Activated naive CD8-positive, alpha-beta T cell treated with anti-CD3 and anti-CD28 coated beads, Interleukin-2, amount 50 U/mL, for 16 hours (primary cell): Measurements from ENCODE around the gene THADA.
"Not testable (repeated sequence)": the region's sequence is repeated elsewhere in the genome, so short reads cannot be mapped to it uniquely, and the experiment has no call there.

Experiments
- DNase-seq: peaks from one replicate; pipeline ENCODE4 v3.0.0-alpha.2; 2020; ENCODE audit warnings: low read depth, low spot score

The THADA gene

DNA sequence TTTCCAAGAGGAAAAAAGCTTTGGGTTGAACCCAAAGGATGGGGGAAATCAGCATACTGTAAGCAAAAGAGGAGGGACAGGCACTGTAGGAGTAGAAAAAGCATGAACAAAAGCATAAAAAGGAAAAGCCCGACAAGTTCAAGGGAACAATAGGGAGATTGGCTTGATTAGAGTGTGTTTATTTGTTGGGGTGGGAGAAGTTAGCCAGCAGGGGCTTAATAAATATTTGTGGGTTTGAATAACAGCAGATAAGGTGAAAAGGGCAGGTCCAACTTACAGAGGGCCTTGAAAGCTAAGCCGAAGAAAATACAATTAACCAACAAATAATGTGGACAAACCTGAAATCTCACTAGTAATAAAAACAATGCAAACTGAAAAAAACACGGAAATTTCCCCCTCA is 126.7 kb downstream of the THADA start:
- no peak for DNase-seq

DNA sequence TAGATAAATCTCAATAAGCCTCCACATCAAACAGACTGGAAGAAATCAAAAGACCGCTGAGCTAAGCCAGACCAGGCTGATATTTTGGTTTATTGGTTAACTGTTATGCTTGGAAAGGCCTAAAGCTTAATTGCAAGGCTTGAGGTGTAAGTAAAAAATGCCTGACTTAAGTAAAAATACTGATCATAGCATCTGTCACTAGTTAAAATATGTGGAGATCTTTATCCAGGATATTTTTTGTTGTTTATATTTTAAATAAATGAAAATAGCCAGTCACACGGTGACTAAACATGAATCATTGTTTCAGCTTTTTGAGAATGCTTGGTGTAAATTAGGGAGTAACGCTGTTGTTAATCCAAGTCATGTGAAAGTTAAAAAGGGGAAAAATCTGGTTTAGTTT is 127.9 kb downstream of the THADA start:
- DNase-seq: no peak

DNA sequence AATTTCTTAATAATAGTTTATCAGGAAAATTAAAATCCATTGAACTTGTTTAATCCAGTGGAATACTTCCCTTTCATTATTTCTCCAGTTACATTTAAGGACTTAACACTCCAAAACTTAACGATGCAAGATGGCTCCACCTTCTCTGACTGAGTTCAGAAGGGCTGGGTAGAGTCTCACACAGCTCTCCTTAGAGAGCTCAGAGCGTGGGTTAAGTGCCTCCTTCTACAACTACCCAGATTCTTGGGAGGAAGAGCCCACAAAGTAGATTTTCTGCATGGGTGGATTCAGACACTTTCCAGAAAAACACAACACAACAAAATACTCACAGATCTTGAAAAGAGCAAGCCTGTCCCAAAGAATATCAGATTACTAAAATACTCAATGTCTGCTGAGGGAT is 130.6 kb downstream of the THADA start:
- DNase-seq: no peak

DNA sequence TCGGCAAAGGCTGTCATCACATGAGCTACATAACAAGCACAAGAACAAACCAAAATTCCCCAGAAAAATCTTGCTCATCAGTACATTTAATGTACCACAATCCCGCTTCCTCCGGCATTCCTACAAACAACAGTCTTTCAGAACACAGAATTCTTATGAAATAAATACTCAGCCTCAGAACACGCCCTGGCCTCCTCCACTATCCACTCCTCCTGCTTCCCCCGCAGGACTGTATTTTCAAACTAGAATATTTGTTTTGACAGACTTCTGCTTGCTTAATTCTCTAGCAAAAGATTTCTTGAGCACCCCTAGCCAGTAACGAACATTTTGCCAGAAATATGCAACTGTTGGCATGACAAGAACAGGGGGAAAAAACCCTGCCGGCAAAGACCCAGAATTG is 131.2 kb downstream of the THADA start:
- DNase-seq: no peak

DNA sequence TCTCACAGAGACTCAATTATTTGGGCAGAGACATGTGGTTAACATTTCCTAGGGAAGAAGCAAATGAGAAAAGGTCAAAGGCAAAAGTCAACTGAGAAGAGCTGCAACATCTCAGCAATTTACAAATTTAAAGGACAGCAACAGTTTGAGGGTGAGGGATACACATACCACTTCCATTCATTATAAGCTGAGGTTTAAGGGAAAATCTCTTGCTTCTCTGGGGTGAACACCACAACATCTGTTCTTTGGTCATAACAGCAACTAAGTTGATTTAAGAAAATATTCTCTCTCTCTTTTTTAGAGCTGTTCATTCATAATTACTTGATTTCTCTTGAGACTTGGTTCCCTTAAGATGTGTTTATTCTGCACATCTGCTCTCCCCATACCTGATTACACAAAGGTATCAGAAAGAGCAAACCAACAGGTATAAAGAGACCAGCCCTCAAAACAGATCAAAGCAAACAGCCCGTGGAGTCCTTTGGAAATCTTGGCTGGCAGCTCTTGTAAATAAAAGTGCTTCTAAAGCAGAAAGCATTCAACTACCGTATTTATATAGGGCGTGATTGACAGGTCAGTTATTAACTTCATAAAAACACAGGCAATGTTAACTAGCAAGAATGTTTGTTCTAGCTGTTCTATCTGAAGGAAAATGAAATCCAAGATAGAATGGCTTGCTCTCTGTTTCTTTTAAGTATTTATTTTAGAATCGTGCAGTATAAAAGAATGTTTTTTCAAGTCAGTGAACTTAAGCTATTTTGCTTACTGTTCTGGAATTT is 132.8 kb downstream of the THADA start:
- no peak for DNase-seq

- DNase-seq: no peak
These were observed 134.3 kb downstream of the THADA start for GRCh38 chr2:43461453-43462073.

DNA sequence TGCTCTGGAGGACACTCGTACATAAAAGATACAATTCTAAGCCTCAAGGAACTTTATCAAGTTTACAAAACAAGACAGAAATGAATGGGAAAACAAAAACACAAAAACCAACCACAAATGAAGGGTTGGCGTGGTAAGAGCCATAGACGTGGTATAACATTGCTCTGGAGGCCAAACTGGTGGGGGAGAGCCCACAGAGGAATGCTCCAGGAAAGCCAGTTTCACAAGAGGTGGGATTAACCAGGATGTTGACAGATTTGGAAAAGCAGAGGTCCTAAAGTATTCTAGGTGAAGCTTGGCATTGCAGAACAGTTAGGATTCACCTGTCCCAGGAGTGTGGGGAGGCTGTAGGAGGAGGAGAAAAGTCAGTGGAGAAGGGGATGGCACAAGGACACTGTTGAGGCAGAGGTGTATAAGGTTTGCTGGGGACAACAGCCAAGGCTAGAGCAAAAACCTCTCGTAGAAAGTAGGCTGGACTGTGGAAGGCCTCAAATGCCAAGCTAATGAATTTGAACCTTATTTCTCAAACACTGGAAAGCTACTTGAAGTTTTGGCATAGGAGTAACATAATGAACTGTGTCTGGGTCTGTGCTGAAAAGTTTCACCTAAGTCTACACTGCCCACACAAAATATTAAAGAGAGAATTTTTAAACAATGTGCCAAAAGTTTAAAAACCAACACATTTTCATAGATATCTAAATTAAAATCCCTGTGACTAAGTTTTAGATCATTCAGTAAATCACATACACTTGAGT is 135.1 kb downstream of the THADA start:
- no peak for DNase-seq

DNA sequence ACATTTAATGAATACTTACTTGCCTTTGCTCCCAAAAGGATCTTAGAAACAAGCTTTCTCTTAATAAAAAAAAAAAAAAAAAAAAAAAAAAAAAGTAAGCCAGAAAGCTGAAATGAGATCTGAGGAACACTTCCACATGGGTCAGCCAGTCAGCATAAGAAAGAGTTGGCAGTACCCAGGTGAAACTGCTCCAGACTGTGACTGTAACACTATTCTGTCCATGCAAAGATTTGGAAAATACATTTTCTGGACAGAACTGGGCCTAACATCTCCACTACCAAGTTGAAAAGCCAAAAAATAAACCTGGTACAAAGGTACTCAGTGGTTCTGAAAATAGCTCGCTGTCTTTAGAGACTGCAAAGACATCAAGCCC is 135.7 kb downstream of the THADA start:
- no peak for DNase-seq

- DNase-seq: no peak
These were observed 136.2 kb downstream of the THADA start for GRCh38 chr2:43459446-43460173.

DNA sequence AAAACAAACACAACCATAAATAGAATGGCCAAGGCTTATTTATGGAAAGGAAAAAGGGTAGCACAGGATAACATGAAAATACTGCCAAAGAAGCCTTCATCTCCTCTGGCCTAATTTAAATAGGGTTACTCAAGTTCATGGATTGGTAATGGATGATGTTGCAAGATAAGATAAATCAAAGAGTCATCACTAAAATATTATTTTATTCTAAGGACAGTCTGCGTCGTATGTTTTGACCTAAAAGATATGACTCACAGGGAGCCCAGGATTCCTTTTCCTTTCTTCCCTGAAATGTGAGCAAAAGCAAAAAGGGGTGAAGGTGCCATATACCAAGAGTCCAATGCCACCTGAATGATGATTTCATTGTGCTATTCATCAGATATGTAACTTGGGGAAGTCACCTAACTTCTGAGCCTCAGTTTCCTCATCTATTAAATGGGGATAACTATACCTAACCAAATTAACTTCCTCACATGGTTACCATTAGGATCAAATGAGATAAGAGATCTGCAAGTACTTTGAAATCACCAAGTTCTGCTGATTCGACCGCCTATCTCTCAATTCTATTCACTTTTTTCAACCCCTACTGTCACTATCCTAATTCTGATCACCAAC is 137.7 kb downstream of the THADA start:
- no peak for DNase-seq

GRCh38 chr2:43455731-43456642 is 139.9 kb downstream of the THADA start:
- DNase-seq: no peak

- DNase-seq: no peak
These were observed 140.5 kb downstream of the THADA start for GRCh38 chr2:43455296-43455695.

DNA sequence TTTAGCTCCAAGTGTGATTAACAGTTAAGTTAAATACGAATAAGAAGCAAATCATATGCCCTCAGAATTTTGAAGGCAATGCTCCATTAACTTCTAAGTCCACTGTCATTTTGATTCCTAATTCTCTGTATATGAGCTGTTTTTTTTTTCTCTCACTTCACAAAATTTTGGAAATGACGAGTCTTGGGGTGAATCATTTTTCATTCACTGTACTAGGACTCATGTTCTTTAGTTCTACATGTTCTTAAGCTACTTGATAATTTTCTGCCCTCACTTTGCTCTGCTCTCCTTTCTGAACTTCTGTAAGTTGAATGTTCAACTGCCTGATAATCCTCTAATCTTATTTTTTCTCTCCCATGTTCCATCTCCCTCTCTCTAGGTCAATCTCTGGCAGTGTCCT is 141.0 kb downstream of the THADA start:
- DNase-seq: no peak

DNA sequence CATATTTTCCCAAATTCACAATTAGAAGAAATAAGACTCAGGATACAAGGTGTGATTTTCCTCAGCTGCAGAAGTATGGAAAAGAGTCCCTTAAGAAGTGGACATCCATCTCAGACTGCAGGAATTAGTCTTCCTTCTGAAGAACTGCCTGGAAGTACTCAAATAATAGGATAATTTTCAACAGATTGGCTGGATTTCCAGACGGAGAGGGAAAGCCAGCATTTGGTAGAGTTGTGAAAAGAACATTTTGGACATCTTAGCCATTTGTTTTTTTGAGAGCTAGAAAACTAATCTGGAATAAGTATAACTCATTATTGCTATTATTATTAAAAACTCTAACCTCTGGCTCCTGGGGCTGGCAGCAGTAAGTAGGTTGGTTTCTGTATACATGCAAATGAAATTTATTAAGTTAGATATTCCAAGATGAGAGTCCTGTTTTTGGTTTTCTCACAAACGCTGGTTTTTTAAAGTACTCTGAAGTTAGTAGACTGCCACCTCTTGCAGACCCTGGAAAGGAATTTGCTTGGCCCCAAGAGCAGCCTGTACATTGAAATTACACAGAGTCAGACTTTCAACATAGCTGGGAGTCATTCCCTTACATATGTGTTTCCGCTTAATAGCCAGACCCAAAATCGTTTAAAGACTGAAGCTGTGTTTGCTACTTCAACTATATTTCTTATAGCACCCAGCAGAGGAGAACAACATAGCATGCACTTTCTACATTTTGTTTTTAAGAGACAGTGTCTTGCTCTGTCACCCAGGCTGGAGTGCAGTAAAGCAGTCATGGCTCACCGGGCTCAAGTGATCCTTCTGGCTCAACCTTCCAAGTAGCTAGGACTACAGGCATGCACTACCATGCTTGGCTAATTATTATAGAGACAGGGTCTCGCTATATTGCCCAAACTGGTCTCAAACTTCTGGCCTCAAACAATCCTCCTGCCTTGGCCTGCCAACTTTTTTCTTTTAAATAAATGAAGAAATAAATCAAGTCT is 142.4 kb downstream of the THADA start:
- DNase-seq: no peak

DNA sequence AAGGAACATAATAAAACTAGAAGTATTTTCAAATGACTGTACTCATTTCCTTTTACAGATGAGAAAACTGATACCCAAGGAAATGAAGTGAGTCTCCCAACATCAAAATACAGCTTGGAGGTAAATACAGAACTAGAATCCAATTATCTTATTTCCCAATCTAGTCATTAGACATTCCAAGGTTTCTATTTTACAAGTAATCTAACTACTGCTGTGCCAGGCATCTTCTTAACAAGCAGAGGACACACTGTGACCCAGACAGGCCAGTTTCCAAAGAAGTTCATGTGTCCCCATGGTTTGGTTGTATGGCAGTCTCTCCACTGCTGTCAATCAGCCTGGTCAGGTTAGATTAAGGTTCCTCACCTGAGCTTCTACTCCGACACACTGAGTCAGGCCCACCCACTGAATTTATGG is 143.5 kb downstream of the THADA start:
- DNase-seq: no peak

GRCh38 chr2:43450617-43451016 is 145.2 kb downstream of the THADA start:
- DNase-seq: no peak

DNA sequence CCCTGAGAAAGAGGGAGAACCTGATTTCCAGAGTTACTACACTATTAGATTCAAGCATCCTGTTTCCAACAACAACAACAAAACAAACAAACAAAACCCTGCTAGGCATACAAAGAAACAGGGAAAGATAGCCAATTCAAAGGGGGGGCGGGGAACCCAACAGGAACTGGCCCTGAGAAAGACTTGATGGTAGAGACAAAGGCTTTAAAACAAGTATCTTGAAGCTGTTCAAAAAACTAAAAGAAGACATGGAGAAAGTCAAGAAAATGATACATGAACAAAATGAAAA is 147.1 kb downstream of the THADA start:
- no peak for DNase-seq

DNA sequence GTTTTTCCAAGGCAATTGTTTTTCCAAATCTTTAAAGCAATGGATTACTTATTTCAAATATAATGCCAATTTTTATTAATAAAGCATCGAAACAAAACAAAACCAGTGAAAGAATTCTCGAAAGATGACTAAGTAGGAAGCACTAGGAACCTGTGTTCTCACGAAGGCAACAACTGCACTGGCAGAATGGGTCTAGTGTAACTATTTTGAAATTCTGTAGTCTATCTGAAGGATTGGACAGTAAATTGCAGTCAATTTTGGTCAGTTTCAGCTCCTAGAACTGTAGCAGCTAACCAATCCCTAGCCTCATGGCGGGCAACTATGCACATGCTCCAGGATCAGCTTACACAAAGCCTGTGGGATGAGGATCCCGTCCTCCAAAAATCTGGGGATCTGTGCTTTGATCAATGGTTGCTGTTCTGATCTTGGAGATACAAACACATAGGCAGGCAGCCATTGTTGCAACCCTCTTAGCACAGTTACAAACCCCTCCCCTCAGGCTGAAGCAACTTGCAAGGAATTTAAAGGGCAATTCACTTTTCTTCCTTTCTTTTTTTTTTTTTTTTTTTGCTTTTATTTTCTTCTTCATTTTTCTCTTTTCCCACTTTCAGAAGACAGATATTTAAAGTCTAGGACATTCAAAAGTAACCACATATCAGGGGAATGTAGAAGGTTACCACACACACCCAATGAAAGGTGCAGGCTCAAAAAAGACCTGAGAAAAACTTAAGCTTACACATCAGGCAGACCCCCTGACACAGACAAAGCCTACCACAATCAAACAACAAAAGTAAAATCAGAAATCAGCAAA is 147.6 kb downstream of the THADA start:
- DNase-seq: no peak

- not testable (repeated sequence) for DNase-seq
These were observed 149.1 kb downstream of the THADA start for GRCh38 chr2:43446755-43447154.
